ENCODE data around the gene FBN3.

Gene FBN3

DNA sequence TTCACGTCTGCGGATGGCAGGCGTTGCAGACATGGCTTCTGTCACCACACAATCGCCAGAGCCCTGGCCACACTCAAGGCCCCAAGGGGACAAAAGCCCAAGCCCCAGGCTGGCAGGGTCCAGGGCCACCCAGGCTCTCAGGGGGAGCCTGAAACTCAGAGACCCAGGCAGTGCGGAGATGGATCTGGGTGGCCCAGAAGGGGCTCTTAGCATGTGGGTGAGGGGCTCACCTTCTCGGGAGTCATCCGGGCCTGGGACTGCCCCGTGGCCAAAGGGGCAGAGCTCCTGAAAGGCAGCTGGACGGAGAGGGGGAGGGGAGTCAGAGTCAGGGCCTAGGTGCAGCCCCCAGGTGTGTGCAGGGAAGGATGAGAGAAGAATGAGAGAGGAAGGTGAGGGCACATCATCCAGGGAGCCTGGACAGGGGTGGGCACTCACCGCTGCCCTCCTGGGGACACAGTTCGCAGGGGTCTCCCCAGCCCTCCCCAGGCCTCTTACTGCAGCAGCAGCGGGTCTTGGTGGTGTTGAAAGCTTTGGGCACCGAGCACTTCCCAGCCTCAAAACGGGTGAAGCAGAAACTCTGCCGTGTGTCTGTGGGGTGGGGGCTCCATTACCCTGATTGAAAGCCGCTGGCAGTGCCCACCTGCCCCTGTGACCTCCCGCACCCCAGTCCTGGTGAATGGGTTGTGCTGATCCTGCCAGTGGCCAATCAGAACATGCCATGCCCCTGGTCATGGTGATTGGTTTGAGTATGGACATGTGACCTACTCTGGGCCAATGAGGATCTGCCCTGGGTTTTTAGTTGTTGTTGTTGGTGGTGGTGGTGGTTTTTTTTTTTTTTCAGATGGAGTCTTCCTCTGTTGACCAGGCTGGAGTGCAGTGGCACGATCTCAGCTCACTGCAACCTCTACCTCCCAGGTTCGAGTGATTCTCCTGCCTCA, 59.5 kb downstream of the FBN3 start:
- TF ChIP-seq, protein P1, sequence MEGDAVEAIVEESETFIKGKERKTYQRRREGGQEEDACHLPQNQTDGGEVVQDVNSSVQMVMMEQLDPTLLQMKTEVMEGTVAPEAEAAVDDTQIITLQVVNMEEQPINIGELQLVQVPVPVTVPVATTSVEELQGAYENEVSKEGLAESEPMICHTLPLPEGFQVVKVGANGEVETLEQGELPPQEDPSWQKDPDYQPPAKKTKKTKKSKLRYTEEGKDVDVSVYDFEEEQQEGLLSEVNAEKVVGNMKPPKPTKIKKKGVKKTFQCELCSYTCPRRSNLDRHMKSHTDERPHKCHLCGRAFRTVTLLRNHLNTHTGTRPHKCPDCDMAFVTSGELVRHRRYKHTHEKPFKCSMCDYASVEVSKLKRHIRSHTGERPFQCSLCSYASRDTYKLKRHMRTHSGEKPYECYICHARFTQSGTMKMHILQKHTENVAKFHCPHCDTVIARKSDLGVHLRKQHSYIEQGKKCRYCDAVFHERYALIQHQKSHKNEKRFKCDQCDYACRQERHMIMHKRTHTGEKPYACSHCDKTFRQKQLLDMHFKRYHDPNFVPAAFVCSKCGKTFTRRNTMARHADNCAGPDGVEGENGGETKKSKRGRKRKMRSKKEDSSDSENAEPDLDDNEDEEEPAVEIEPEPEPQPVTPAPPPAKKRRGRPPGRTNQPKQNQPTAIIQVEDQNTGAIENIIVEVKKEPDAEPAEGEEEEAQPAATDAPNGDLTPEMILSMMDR (conservative IDR thresholded peaks at IDR 0.05; ENCODE audit: low read length), result no peak
- no peak overlapping the region for H3K4me3 ChIP-seq (ENCODE audit: low read length)
- no peak for DNase-seq (ENCODE audit: low read depth)

DNA sequence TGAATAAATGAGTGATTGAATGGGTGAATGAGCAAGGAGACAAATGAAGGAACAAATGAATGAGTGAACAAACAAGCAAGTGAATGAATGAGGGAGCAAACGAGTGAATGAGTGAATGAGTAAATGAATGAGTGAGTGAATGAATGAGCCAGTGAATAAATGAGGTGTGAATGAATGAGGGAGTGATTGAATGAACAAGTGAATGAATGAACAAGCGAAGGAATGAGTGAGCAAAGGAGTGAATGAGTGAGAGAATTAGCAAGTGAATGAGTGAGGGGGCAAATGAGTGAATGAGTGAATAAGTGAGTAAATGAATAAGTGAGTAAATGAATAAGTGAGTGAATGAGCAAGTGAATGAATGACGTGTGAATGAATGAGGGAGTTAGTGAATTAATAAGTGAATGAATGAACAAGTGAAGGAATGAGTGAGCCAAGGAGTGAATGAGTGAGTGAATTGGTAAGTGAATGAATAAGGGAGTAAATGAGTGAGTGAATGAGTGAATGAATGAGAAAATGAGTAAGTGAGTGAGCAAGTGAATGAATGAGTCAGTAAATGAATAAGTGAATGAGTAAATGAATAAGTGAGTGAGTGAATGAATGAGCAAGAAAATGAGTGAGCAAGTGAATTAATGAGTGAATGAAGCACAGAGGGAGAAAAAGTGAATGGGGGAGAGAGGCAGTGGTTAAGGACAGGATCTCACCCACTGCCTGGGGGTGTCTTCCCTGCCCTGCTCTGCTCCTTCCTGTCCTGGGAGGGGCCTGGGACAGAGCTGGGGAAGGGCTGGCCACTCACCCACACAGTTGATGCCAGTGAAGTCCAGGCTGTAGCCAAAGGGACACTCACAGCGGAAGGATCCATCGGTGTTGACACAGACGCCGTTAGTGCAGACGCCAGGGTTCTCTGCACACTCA, 60.4 kb downstream of the FBN3 start:
- DNase-seq (ENCODE audit: low read depth), result no peak
- H3K4me3 ChIP-seq (ENCODE audit: low read length), result no peak overlapping the region
- TF ChIP-seq, protein P1 (conservative IDR thresholded peaks at IDR 0.05; ENCODE audit: low read length), result no peak

DNA sequence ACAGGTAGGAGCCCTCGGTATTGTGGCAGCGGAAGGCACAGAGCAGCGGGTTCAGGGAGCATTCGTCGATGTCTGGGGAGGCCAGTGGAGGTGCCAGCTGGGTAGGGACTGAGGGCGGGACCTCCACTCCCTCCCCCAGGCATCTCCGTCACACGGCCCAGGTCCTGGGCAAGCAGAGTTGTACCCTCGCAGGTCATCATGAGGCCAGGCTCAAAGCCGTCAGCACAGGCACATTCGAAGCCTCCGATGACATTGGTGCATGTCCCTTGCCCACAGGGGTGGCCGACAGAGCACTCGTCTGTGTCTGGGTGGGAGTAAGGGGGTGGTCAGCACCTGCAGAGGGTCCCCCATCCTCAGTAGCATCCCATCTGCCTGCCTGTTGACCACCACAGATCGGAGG, 61.5 kb downstream of the FBN3 start:
- TF ChIP-seq, protein P1 (conservative IDR thresholded peaks at IDR 0.05; ENCODE audit: low read length), result no peak
- H3K4me3 ChIP-seq (ENCODE audit: low read length), result no peak overlapping the region
- no peak for DNase-seq (ENCODE audit: low read depth)

DNA sequence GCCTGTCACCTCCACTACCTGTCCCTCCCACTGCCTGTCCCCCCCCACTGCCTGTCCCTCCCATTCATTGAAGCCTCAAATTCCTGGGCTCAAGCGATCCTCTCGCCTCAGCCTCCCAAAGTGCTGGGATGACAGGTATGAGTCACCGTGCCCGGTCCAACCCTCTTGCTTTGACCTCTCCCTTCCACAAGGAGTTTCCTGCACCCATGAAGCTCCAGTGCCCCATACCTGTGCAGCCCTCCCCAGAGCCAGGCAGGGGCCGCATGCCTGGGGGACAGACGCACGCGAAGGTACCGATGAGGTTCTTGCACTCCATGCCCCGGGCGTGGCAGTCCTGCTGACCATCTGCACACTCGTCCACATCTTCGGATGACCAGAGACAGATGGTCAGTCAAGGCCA, 62.5 kb downstream of the FBN3 start:
- H3K4me3 ChIP-seq (ENCODE audit: low read length), result no peak overlapping the region
- TF ChIP-seq, protein P1 (conservative IDR thresholded peaks at IDR 0.05; ENCODE audit: low read length), result no peak
- no peak for DNase-seq (ENCODE audit: low read depth)

DNA sequence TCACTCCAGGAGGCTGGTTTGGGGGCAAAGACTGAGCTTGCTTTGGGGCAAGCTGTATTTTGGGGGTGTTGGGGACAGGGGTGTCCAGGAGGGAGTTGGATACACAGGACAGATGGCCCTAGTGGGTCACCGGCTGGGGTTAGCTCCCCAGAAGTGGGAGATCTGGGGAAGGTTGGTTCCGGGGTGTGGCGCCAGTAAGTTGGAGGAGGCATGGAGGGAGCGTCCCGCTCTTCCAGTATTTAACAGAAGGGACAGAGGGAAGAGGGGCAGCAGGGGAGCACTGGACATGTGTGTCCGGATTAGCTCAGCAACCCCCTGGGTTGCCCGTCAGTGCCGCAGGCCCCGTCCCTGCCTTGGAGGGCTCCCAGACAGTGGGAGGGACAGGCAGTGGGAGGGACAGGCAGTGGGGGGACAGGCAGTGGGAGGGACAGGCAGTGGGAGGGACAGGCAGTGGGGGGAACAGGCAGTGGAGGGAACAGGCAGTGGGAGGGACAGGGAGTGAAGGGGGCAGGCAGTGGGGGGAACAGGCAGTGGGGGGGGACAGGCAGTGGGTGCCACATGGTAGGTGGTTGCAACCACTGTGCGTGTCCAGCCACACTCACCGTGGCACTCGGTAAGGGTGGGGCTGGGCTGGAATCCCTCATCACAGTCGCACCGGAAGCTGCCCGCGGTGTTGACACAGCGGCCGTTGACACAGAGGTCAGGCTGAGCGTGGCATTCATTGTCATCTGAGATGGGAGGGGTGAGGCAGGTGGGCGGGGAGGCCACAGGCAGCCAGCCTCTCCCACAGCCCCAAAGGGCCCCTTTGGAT, 63.6 kb downstream of the FBN3 start:
- no peak overlapping the region for H3K4me3 ChIP-seq (ENCODE audit: low read length)
- no peak for DNase-seq (ENCODE audit: low read depth)
- TF ChIP-seq, protein P1 (conservative IDR thresholded peaks at IDR 0.05; ENCODE audit: low read length), result no peak

DNA sequence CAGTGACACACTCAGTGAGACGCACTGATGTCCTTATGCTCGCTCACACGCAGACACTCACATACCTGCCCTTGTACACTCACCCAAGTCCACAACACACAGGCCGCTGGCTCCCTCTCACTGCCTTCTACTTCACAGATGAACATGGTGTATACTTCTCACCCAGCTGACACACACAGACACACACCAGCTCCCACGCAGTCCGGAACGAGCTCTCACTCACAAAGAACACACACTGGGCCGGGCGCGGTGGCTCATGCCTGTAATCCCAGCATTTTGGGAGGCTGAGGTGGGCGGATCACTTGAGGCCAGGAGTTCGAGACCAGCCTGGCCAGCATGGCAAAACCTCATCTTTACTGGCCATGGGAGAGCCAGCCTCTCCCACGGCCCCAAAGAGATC, 65.2 kb downstream of the FBN3 start:
- TF ChIP-seq, protein P1 (conservative IDR thresholded peaks at IDR 0.05; ENCODE audit: low read length), result no peak
- DNase-seq (ENCODE audit: low read depth), result no peak
- no peak overlapping the region for H3K4me3 ChIP-seq (ENCODE audit: low read length)

Data from AG10803 (cell line).